Activated B cell treated with CpG ODN at 0.5 μM for 24 hours (primary cell): ENCODE measurements around the gene POLR3A. TPM values are rescaled to one million over a fixed set of nuclear protein-coding genes. Genes with fewer than 3 reads are reported as not detected.
"Not testable (repeated sequence)": the region's sequence is repeated elsewhere in the genome, so short reads cannot be mapped to it uniquely, and the experiment has no call there.

Experiments used
- ATAC-seq: fragments of 200-7000 bp; cut with Tn5 transposase; one replicate; pipeline ENCODE4 v1.10.0; 2021; ENCODE audit warnings: low read depth, mild to moderate bottlenecking, moderate library complexity
- CTCF ChIA-PET: fragments of 350-600 bp; sonication (Branson Sonifier 250); formaldehyde crosslinking; loops from one replicate; lab custom pipeline; 2021; ENCODE audit warnings: antibody characterized with exemption; lab: Charles Lee
- POLR2A ChIA-PET: fragments of 350-600 bp; sonication (Branson Sonifier 250); formaldehyde crosslinking; loops from one replicate; lab custom pipeline; 2021; ENCODE audit warnings: antibody characterized with exemption; lab: Charles Lee
- DNase-seq: peaks from one replicate; pipeline ENCODE4 v3.0.0; 2022
- H3K27ac Mint-ChIP-seq: one replicate; pipeline ENCODE4 v1.8.0; 2020; ENCODE audit warnings: mixed read lengths
- H3K27me3 Mint-ChIP-seq: one replicate; pipeline ENCODE4 v1.8.0; 2021; ENCODE audit warnings: mixed read lengths
- H3K36me3 Mint-ChIP-seq: one replicate; pipeline ENCODE4 v1.8.0; 2021; ENCODE audit warnings: low read depth, mixed read lengths
- H3K4me1 Mint-ChIP-seq: one replicate; pipeline ENCODE4 v1.8.0; 2021; ENCODE audit warnings: mixed read lengths
- H3K4me3 Mint-ChIP-seq: one replicate; pipeline ENCODE4 v1.8.0; 2020; ENCODE audit warnings: mild to moderate bottlenecking, mixed read lengths
- H3K9me3 Mint-ChIP-seq: one replicate; pipeline ENCODE4 v1.8.0; 2020; ENCODE audit warnings: mixed read lengths
- intact Hi-C: fragments of 100-400 bp; cut with micrococcal nuclease; formaldehyde crosslinking; loops from one replicate; pipeline ENCODE4 v1.15.1; 2024
- total RNA-seq: library from RNA; stranded (reverse); gene quantifications from 2 replicates; pipeline ENCODE4 v1.2.3, GENCODE V29; 2022
- TF ChIP-seq, protein P1 (sequence below): fragments of 200-600 bp; IDR thresholded peaks from one replicate; pipeline ENCODE4 v1.8.0; 2022; ENCODE audit warnings: antibody characterized with exemption, mild to moderate bottlenecking

Gene POLR3A
- total RNA-seq, result 17.0 and 20.3 TPM in 2 replicates

DNA sequence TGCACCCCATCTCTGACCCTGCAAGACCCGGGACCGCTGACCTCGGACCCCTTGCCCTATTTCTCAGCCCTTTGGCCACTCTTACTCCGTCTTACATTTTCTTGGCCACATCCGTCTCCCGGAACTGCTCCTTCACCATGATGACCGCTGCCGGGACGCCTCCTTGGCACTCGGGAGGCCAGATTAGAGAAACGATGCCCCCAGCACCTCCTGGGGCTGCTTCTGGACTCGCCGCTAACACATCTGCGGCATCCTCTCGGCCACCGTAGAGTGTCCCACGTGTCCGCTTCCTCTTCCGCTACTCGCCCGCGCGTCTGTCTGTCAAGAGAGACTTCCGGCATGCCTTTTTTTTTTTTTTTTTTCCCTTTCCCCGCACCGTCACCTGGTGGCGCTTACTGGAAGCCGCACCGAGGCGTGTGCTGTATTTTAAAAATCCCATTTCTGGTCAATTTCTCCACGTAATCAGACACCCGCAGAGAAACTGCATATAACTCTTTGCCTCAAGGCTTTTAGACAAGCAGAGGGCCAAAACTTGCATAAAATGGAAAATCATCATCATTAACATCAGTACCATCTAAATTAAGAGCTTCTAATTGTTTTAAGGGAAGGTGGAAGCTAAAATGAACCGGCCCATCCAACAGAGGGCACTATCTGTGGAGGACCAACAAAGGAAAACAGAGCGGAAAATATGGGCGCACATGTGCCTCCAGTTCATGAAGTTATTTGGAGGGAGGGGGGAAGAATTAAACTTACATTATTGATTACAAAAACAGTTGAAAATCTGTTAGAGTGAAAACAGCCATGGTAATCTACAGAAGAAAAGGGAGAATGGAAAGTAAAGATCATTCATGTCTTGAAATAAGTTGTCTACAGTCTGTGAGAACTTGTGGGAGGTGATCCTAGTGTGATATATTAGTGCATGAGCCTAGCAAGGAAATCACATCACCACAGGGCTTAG, at the start of gene POLR3A:
TSS of gene POLR3A (minus strand) at position 247 of the 958 bp plus-strand sequence. CDS start at position 139, 108 bp downstream.
- intact Hi-C loops, result loop anchor here (1.0 to 10.0 kb wide), 10 partner anchors 151 to 1905 kb away; partner anchors contain the start of genes NUTM2E and PPIF
- ChIA-PET CTCF (interaction anchor here (1.0 to 2.0 kb wide), 4 partner anchors 13 to 1165 kb away, joined by 3 to 5 read pairs (median 3); no protein-coding TSS in a partner anchor), POLR2A (interaction anchor here (0.7 to 1.1 kb wide), 4 partner anchors 12 to 1415 kb away, joined by 3 to 7 read pairs (median 5); no protein-coding TSS in a partner anchor)
- DNase-seq (peak; percentile 85), ATAC-seq (peak; percentile 57)
- Mint-ChIP-seq H3K9me3 (no peaks in the 10 kb centered on the region), H3K27ac (peak within 1 kb of the TSS; percentile 88), H3K36me3 (peaks cover 45% of the 10 kb centered on the region), H3K4me1 (peaks cover 43% of the 10 kb centered on the region), H3K27me3 (no peaks in the 10 kb centered on the region), H3K4me3 (peak within 1 kb of the TSS; percentile 99)
- TF ChIP-seq, protein P1, sequence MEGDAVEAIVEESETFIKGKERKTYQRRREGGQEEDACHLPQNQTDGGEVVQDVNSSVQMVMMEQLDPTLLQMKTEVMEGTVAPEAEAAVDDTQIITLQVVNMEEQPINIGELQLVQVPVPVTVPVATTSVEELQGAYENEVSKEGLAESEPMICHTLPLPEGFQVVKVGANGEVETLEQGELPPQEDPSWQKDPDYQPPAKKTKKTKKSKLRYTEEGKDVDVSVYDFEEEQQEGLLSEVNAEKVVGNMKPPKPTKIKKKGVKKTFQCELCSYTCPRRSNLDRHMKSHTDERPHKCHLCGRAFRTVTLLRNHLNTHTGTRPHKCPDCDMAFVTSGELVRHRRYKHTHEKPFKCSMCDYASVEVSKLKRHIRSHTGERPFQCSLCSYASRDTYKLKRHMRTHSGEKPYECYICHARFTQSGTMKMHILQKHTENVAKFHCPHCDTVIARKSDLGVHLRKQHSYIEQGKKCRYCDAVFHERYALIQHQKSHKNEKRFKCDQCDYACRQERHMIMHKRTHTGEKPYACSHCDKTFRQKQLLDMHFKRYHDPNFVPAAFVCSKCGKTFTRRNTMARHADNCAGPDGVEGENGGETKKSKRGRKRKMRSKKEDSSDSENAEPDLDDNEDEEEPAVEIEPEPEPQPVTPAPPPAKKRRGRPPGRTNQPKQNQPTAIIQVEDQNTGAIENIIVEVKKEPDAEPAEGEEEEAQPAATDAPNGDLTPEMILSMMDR, result no peak

DNA sequence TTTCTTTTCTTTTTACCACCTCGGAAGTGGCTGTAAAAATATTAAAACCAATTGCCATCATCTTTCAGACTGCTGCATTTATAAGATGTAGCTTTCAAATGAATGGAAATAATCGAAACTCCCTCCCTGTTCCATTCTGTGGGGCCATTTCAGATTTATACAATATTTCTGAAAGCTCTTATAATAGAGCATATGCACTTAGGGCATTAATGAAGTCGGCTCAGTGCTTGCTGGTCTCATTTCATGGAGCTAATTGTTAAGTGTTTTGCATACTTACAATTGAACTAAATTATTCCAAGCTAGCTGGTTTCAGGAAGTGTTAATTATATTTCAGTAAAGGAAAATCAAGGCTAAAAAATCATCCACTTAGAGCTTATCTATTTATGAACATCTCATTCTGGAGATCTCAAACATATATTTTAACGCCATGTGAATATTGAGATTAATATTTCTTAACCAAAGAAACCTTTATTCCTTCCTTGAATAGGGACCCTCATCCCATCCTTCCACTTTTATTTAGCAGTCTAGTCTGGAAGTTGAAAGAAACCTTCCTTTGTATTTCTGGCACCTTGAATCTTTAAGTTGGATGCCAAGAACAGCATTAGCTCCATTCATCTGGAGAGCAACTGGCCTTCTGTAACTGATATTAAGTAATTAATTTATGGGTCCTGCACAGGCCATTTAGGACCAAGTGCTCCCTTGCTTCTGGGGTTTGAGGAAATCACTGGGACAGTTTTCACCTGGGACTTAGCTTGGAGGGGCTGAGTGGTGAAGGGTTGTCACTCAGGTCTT, 49.4 kb upstream of the POLR3A start:
- H3K4me3 Mint-ChIP-seq, result no peak overlapping the region
- DNase-seq (no peak), ATAC-seq (no peak)
- intact Hi-C loops, result no loop called here
- CTCF ChIA-PET, result no interaction called here
- H3K4me1 Mint-ChIP-seq, result no peaks in the 10 kb centered on the region
- no peak overlapping the region for H3K27ac Mint-ChIP-seq
- POLR2A ChIA-PET, result no interaction called here
- H3K36me3 Mint-ChIP-seq, result no peaks in the 10 kb centered on the region
- H3K27me3 Mint-ChIP-seq, result peaks cover under 1% of the 10 kb centered on the region
- TF ChIP-seq, protein P1, result no peak
- H3K9me3 Mint-ChIP-seq, result peaks cover 4% of the 10 kb centered on the region

DNA sequence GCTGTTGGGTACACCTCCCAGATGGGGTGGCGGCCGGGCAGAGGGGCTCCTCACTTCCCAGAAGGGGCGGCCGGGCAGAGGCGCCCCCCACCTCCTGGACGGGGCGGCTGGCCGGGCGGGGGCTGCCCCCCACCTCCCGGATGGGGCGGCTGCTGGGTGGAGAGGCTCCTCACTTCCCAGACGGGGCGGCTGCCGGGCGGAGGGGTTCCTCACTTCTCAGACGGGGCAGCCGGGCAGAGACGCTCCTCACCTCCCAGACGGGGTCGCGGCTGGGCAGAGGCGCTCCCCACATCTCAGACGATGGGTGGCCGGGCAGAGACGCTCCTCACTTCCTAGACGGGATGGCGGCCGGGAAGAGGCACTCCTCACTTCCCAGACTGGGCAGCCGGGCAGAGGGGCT, 46.5 kb upstream of the POLR3A start:
- H3K27ac Mint-ChIP-seq, H3K4me1 Mint-ChIP-seq, DNase-seq, CTCF ChIA-PET, H3K4me3 Mint-ChIP-seq, H3K27me3 Mint-ChIP-seq, H3K36me3 Mint-ChIP-seq, H3K9me3 Mint-ChIP-seq, ATAC-seq, intact Hi-C loops, POLR2A ChIA-PET: not testable (repeated sequence)

DNA sequence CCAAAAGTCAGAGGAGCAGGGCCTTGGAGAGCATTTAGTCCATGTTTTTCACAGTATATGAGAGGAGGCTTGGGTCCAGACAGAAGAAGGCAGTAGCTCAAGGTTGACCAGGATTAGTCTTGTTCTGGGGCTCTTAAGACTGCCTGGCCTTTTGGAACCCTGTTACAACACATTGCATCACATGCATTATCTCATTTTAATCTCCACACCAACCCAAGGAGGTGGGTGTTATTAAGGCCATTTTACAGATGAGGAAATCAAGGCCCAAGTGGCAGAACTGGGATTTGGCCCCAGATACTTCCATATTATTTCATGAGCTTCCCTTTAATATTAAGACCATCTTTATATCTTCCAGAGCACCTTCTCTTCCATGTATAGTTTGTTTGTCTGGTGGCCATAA, 43.2 kb upstream of the POLR3A start:
- Mint-ChIP-seq H3K4me3 (no peak overlapping the region), H3K36me3 (no peaks in the 10 kb centered on the region), H3K4me1 (no peaks in the 10 kb centered on the region), H3K9me3 (peaks cover 4% of the 10 kb centered on the region), H3K27ac (no peak overlapping the region), H3K27me3 (no peaks in the 10 kb centered on the region)
- ChIA-PET POLR2A (no interaction called here), CTCF (no interaction called here)
- DNase-seq, result no peak
- intact Hi-C loops, result no loop called here
- no peak for ATAC-seq
- TF ChIP-seq, protein P1, result no peak

DNA sequence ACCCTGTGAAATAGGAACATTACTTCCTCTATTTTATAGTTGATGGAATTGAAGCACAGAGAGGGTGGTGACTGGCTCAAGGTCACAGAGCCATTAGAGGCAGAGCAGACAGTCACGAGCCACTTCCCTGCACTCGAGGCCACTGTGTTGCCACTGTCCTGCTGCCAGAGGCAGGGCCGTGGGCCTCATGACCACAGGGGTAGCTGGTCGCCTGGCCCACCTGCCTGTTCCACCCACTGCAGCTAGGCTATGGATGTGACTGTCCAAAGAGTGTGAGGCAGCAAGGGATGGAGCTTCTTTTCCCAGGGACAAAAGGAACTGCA, 42.5 kb upstream of the POLR3A start:
- TF ChIP-seq, protein P1, result no peak
- intact Hi-C loops, result no loop called here

More for the DNA sequence above, 42.5 kb upstream of the POLR3A start:
- no peak for ATAC-seq
- Mint-ChIP-seq H3K36me3 (no peaks in the 10 kb centered on the region), H3K27me3 (no peaks in the 10 kb centered on the region), H3K27ac (no peak overlapping the region), H3K9me3 (peaks cover 4% of the 10 kb centered on the region), H3K4me1 (no peaks in the 10 kb centered on the region), H3K4me3 (no peak overlapping the region)
- ChIA-PET POLR2A (no interaction called here), CTCF (no interaction called here)
- no peak for DNase-seq
